Tibial artery (tissue), 4 donors: ENCODE results near the gene FOXF1.

ENCODE experiments used
- DNase-seq, 2 donors: peaks; one replicate each; pipeline ENCODE4 v3.0.0-alpha.2; 2019
- H3K27ac ChIP-seq, 2 donors: fragments of 200-600 bp; sonication (generic) in 1 of 2; 1 replicate in 1 of 2; 2 replicates in 1 of 2; pipeline ENCODE4 v1.5.1; 2018 to 2019; ENCODE audit warnings: mild to moderate bottlenecking in 1 of 2
- H3K27me3 ChIP-seq, 2 donors: fragments of 200-600 bp; sonication (generic) in 1 of 2; one replicate each; pipeline versions ENCODE4 v1.5.1 to v1.6.0; 2016 to 2019
- H3K36me3 ChIP-seq, 3 donors: fragments of 200-600 bp; sonication (generic) in 2 of 3; one replicate each; pipeline ENCODE4 v1.5.1; 2016 to 2019; ENCODE audit warnings: mild to moderate bottlenecking in 2 of 3
- H3K4me1 ChIP-seq, 4 donors: fragments of 200-600 bp; sonication (generic) in 2 of 4; 1 replicate in 3 of 4; 2 replicates in 1 of 4; pipeline ENCODE4 v1.5.1; 2016 to 2019
- H3K4me3 ChIP-seq, 2 donors: fragments of 200-600 bp; sonication (generic) in 1 of 2; 1 replicate in 1 of 2; 2 replicates in 1 of 2; pipeline ENCODE4 v1.5.1; 2018 to 2019; ENCODE audit warnings: mild to moderate bottlenecking in 2 of 2
- H3K9me3 ChIP-seq, 3 donors: fragments of 200-600 bp; sonication (generic) in 1 of 3; one replicate each; pipeline ENCODE4 v1.5.1; 2016 to 2019
- intact Hi-C: fragments of 100-400 bp; cut with DNase I; formaldehyde crosslinking; loops from one replicate; pipeline ENCODE4 v1.15.0; 2023; ENCODE audit warnings: low total_unique reads
- TF ChIP-seq, protein P1 (sequence below), 2 experiments: fragments of 200-600 bp in 1 of 2; fragments of 450-650 bp in 1 of 2; IDR thresholded peaks; one replicate each; pipeline ENCODE4 v1.5.1; 2017 to 2019; ENCODE audit warnings: antibody characterized with exemption in 2 of 2, mild to moderate bottlenecking in 1 of 2, moderate library complexity in 1 of 2

The FOXF1 gene

GRCh38 chr16:86492961-86493629 is 17.2 kb upstream of the FOXF1 start:
- no peak overlapping the region for H3K4me3 ChIP-seq
- peaks cover 0 to 24% (median 13%) of the 10 kb centered on the region in 4 donors for H3K4me1 ChIP-seq
- intact Hi-C loops = no loop called here
- peaks cover 0 to 13% (median 0%) of the 10 kb centered on the region in 3 donors for H3K9me3 ChIP-seq
- DNase-seq = no peak
- H3K36me3 ChIP-seq = no peaks in the 10 kb centered on the region
- TF ChIP-seq, protein P1, sequence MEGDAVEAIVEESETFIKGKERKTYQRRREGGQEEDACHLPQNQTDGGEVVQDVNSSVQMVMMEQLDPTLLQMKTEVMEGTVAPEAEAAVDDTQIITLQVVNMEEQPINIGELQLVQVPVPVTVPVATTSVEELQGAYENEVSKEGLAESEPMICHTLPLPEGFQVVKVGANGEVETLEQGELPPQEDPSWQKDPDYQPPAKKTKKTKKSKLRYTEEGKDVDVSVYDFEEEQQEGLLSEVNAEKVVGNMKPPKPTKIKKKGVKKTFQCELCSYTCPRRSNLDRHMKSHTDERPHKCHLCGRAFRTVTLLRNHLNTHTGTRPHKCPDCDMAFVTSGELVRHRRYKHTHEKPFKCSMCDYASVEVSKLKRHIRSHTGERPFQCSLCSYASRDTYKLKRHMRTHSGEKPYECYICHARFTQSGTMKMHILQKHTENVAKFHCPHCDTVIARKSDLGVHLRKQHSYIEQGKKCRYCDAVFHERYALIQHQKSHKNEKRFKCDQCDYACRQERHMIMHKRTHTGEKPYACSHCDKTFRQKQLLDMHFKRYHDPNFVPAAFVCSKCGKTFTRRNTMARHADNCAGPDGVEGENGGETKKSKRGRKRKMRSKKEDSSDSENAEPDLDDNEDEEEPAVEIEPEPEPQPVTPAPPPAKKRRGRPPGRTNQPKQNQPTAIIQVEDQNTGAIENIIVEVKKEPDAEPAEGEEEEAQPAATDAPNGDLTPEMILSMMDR (IDR thresholded peaks at IDR 0.05) = no peak
- H3K27ac ChIP-seq = no peak overlapping the region
- peaks cover 5 to 100% of the 10 kb centered on the region in 2 donors for H3K27me3 ChIP-seq

DNA sequence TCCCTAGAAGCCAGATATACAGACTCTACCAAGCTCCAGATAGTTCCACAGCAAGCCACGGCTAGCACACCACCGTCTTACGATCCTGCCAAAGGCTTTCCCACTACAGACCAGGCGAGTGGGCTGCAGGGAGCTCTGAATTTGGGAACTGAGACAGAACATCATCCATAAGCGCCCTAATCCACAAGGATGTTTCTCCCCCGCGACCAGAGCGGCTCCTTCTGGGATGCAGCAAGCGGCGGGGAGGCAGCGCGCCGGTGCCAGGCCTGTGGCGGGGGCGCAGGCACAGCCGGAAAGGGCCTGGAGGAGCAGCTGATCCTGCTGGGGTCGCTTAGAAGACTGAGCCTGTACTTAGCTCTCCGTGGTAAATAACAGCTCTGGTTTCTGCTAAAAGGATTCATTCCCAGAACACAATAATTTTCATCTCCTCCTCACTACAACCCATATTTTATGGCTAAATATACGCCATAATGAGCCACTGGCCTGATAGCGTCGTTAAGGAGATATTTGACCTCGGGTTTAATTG is 16.2 kb upstream of the FOXF1 start:
- H3K36me3 ChIP-seq = no peaks in the 10 kb centered on the region
- H3K27me3 ChIP-seq = peaks cover 11 to 100% of the 10 kb centered on the region in 2 donors
- H3K9me3 ChIP-seq = peaks cover 0 to 9% (median 0%) of the 10 kb centered on the region in 3 donors
- DNase-seq = no peak
- intact Hi-C loops = no loop called here
- no peak overlapping the region for H3K27ac ChIP-seq
- TF ChIP-seq, protein P1 (IDR thresholded peaks at IDR 0.05) = no peak
- no peak overlapping the region for H3K4me3 ChIP-seq
- H3K4me1 ChIP-seq = peaks cover 0 to 34% (median 23%) of the 10 kb centered on the region in 4 donors

GRCh38 chr16:86494565-86495356 is 15.6 kb upstream of the FOXF1 start:
- TF ChIP-seq, protein P1 (IDR thresholded peaks at IDR 0.05) = no peak
- intact Hi-C loops = no loop called here
- DNase-seq = no peak
- H3K4me1 ChIP-seq = peaks cover 0 to 37% (median 25%) of the 10 kb centered on the region in 4 donors
- H3K4me3 ChIP-seq = no peak overlapping the region
- no peak overlapping the region for H3K27ac ChIP-seq
- peaks cover 11 to 100% of the 10 kb centered on the region in 2 donors for H3K27me3 ChIP-seq
- H3K36me3 ChIP-seq = no peaks in the 10 kb centered on the region
- H3K9me3 ChIP-seq = peaks cover 0 to 2% (median 0%) of the 10 kb centered on the region in 3 donors

- Histone ChIP-seq H3K9me3 (no peaks in the 10 kb centered on the region), H3K4me3 (no peak overlapping the region), H3K4me1 (peaks cover 0 to 37% (median 25%) of the 10 kb centered on the region in 4 donors), H3K27ac (no peak overlapping the region), H3K27me3 (peaks cover 15 to 100% of the 10 kb centered on the region in 2 donors), H3K36me3 (no peaks in the 10 kb centered on the region)
- DNase-seq = no peak
- intact Hi-C loops = no loop called here
- TF ChIP-seq, protein P1 (IDR thresholded peaks at IDR 0.05) = no peak
Observed at GRCh38 chr16:86495357-86495701, 15.0 kb upstream of the FOXF1 start.

- Histone ChIP-seq H3K27me3 (peaks cover 15 to 100% of the 10 kb centered on the region in 2 donors), H3K4me1 (peaks cover 0 to 37% (median 25%) of the 10 kb centered on the region in 4 donors), H3K36me3 (no peaks in the 10 kb centered on the region), H3K9me3 (no peaks in the 10 kb centered on the region), H3K27ac (no peak overlapping the region), H3K4me3 (no peak overlapping the region)
- TF ChIP-seq, protein P1 (IDR thresholded peaks at IDR 0.05) = no peak
- intact Hi-C loops = no loop called here
- DNase-seq = no peak
Observed at GRCh38 chr16:86495756-86496261, 14.5 kb upstream of the FOXF1 start.
